ENCODE results near the gene LMTK2. TPM values are rescaled to one million over a fixed set of nuclear protein-coding genes. Genes with fewer than 3 reads are reported as not detected.
"Not testable (repeated sequence)": the region's sequence is repeated elsewhere in the genome, so short reads cannot be mapped to it uniquely, and the experiment has no call there.

LMTK2 gene
- total RNA-seq, 2 donors from 2014 or later = 13.0 to 17.9 TPM

GRCh38 chr7:98210513-98211220, 104.0 kb downstream of the LMTK2 start:
- intact Hi-C loops (cut with DNase I) = no loop called here
- DNase-seq (ENCODE audit: low spot score) = peak; percentile 75

GRCh38 chr7:98211221-98211675, 104.6 kb downstream of the LMTK2 start, which contains the start of gene BHLHA15:
TSS of gene BHLHA15 (plus strand) at chr7:98211439. CDS start at chr7:98212310, 871 bp downstream.
- intact Hi-C loops (cut with DNase I) = no loop called here
- peak; percentile 78 for DNase-seq (ENCODE audit: low spot score)

GRCh38 chr7:98211676-98212531, 105.2 kb downstream of the LMTK2 start:
- peak; percentile 76 for DNase-seq (ENCODE audit: low spot score)
- intact Hi-C loops (cut with DNase I) = no loop called here

- peak; percentile 79 for DNase-seq (ENCODE audit: low spot score)
- intact Hi-C loops (cut with DNase I) = no loop called here
These were observed 105.9 kb downstream of the LMTK2 start for GRCh38 chr7:98212532-98213041.

GRCh38 chr7:98213296-98213887, 106.7 kb downstream of the LMTK2 start:
- DNase-seq (ENCODE audit: low spot score) = peak; percentile 55
- intact Hi-C loops (cut with DNase I) = no loop called here

GRCh38 chr7:98213888-98214810, 107.5 kb downstream of the LMTK2 start:
- intact Hi-C loops (cut with DNase I) = no loop called here
- peak; percentile 78 for DNase-seq (ENCODE audit: low spot score)

GRCh38 chr7:98214811-98215321, 108.2 kb downstream of the LMTK2 start:
- peak; percentile 83 for DNase-seq (ENCODE audit: low spot score)
- intact Hi-C loops (cut with DNase I) = no loop called here

GRCh38 chr7:98215561-98216495, 109.2 kb downstream of the LMTK2 start:
- intact Hi-C loops (cut with DNase I) = no loop called here
- DNase-seq (ENCODE audit: low spot score) = peak; percentile 77

GRCh38 chr7:98216941-98217622, 110.4 kb downstream of the LMTK2 start:
- peak; percentile 71 for DNase-seq (ENCODE audit: low spot score)
- intact Hi-C loops (cut with DNase I) = no loop called here

GRCh38 chr7:98217623-98218582, 111.2 kb downstream of the LMTK2 start:
- intact Hi-C loops (cut with DNase I) = no loop called here
- peak; percentile 82 for DNase-seq (ENCODE audit: low spot score)

GRCh38 chr7:98219382-98219781, 112.7 kb downstream of the LMTK2 start:
- peak; percentile 51 for DNase-seq (ENCODE audit: low spot score)
- intact Hi-C loops (cut with DNase I) = not testable (repeated sequence)

GRCh38 chr7:98221611-98222532, 115.2 kb downstream of the LMTK2 start:
- peak; percentile 72 for DNase-seq (ENCODE audit: low spot score)
- intact Hi-C loops (cut with DNase I) = no loop called here

GRCh38 chr7:98222533-98223195, 116.0 kb downstream of the LMTK2 start:
- peak; percentile 77 for DNase-seq (ENCODE audit: low spot score)
- intact Hi-C loops (cut with DNase I) = no loop called here

- intact Hi-C loops (cut with DNase I) = no loop called here
- peak; percentile 70 for DNase-seq (ENCODE audit: low spot score)
These were observed 116.8 kb downstream of the LMTK2 start for GRCh38 chr7:98223351-98223897.

Data from posterior vena cava (tissue), 2 donors.